GM12872 (cell line): ENCODE measurements around the gene PIF1.

ENCODE experiments used
- CTCF ChIP-seq: IDR thresholded peaks from 3 replicates; pipeline ENCODE4 v1.5.1; 2011; ENCODE audit warnings: low read depth, mild to moderate bottlenecking, low read length, moderate library complexity; ENCODE audit not compliant: insufficient read depth

Gene PIF1

GRCh38 chr15:64841344-64842095, 16.1 kb upstream of the PIF1 start, which contains the start of gene PLEKHO2:
Gene PLEKHO2, plus strand, starts transcription at chr15:64841915. Its CDS starts 102 bp downstream, at chr15:64842017.
- peak; percentile 48; the same call in 2 of the 3 replicates for TF ChIP-seq CTCF

- no peak for TF ChIP-seq CTCF
Observed at GRCh38 chr15:64841060-64841343, 15.6 kb upstream of the PIF1 start.

GRCh38 chr15:64837502-64837901, 12.1 kb upstream of the PIF1 start:
- TF ChIP-seq CTCF, result no peak

- no peak for TF ChIP-seq CTCF
Observed at GRCh38 chr15:64836023-64836536, 10.6 kb upstream of the PIF1 start.

GRCh38 chr15:64833690-64834089, 8.2 kb upstream of the PIF1 start:
- TF ChIP-seq CTCF, result no peak

GRCh38 chr15:64828985-64829384, 3.5 kb upstream of the PIF1 start:
- no peak for TF ChIP-seq CTCF

- no peak for TF ChIP-seq CTCF
Observed at GRCh38 chr15:64824929-64825430, 467 bp downstream of the PIF1 start.
